Adrenal gland (tissue), 12 donors: ENCODE measurements around the gene CUEDC1. TPM values are rescaled to one million over a fixed set of nuclear protein-coding genes. Genes with fewer than 3 reads are reported as not detected.
A peak's percentile ranks its signal among the peaks of the same experiment; 100 is the strongest.

Experiments
- DNase-seq, 7 donors: peaks; one replicate each; pipeline ENCODE4 v3.0.0-alpha.2; 2019 to 2020
- H3K27ac ChIP-seq, 5 donors: fragments of 200-600 bp; sonication (generic) in 4 of 5; 1 replicate in 3 of 5; 2 replicates in 2 of 5; pipeline versions ENCODE4 v1.5.1 to v1.8.0; 2016 to 2020; ENCODE audit warnings: mild to moderate bottlenecking in 1 of 5
- H3K27me3 ChIP-seq: fragments of 200-600 bp; 2 replicates; pipeline ENCODE4 v1.8.0; 2021
- H3K36me3 ChIP-seq, 2 donors: fragments of 200-600 bp; replicated peaks in 1 of 2; 1 replicate in 1 of 2; 2 replicates in 1 of 2; pipeline versions ENCODE4 v1.5.1 to v1.8.0; 2018 to 2022
- H3K4me1 ChIP-seq, 2 donors: fragments of 200-600 bp; replicated peaks in 1 of 2; 1 replicate in 1 of 2; 2 replicates in 1 of 2; pipeline versions ENCODE4 v1.5.1 to v1.8.0; 2018 to 2021
- H3K4me3 ChIP-seq, 4 donors: fragments of 200-600 bp; sonication (generic) in 3 of 4; one replicate each; pipeline ENCODE4 v1.5.1; 2016 to 2018
- H3K9me3 ChIP-seq, 3 donors: fragments of 200-600 bp; sonication (generic) in 1 of 3; replicated peaks in 1 of 3; 1 replicate in 2 of 3; 2 replicates in 1 of 3; pipeline versions ENCODE4 v1.5.1 to v1.8.0; 2016 to 2021
- POLR2A ChIP-seq, 2 donors: fragments of 450-650 bp; IDR thresholded peaks; one replicate each; pipeline ENCODE4 v1.6.1; 2017; ENCODE audit warnings: antibody characterized with exemption in 2 of 2, mild to moderate bottlenecking in 2 of 2, moderate library complexity in 1 of 2
- WGBS, 4 donors: extraction: QIAGEN DNeasy Blood & Tissue Kit in 2 of 4; methylation state at CpG; one replicate each; pipeline versions ENCODE4 v1.1.5 to v1.1.7; 2013 to 2017; 5-methylcytosine and 5-hydroxymethylcytosine counted together
- intact Hi-C, 2 donors: fragments of 100-400 bp; cut with DNase I; formaldehyde crosslinking; loops; one replicate each; pipeline versions ENCODE4 v1.14.1 to v1.15.0; 2022 to 2023
- polyA plus RNA-seq, 3 donors: library from polyadenylated mRNA; stranded (reverse); fragments of 200-250 nt in 2 of 3; fragments of 350-450 nt in 1 of 3; fragmentation: Illumina TruSeq in 1 of 3; extraction: RNeasy Lipid Tissue Mini Kit (QIAGEN cat#74804) in 1 of 3; gene quantifications; one replicate each; pipeline ENCODE4 v1.2.3, GENCODE V29; 2013 to 2014
- total RNA-seq, 9 donors: library from RNA; depleted of rRNA in 4 of 9; stranded (reverse); fragments of >200 nt in 4 of 9; fragments of 120-200 nt in 1 of 9; fragmentation: NEBNext Ultra II Directional in 1 of 9; extraction: Animal tissue kit (Norgen Biotek cat#: 25700) in 1 of 9; gene quantifications; one replicate each; pipeline versions ENCODE4 v1.1.0 to v1.2.4, GENCODE V29; 2013 to 2023
- TF ChIP-seq, protein P1 (sequence below), 6 experiments: fragments of 450-650 bp in 4 of 6; fragments of 200-600 bp in 2 of 6; sonication (generic) in 1 of 6; IDR thresholded peaks; 1 replicate in 5 of 6; 2 replicates in 1 of 6; pipeline versions ENCODE4 v1.5.1 to v1.8.0; 2016 to 2021; ENCODE audit warnings: antibody characterized with exemption in 6 of 6, mild to moderate bottlenecking in 2 of 6, moderate library complexity in 1 of 6
- donor health status: healthy with polysubstance abuse.
- donor health status: Bipolar disorder and iron deficiency.
- donor health status: DM: yes; HTN: yes; CAD: no.
- donor health status: DM: no; HTN: no; CAD: no.
- donor health status: DM: no; HTN: no; CAD: no.
- donor health status: DM: yes; HTN: yes; CAD: no.

Gene CUEDC1
- total and polyA plus RNA-seq, 12 donors = 9.4 to 47.3 (median 39.0) TPM

DNA sequence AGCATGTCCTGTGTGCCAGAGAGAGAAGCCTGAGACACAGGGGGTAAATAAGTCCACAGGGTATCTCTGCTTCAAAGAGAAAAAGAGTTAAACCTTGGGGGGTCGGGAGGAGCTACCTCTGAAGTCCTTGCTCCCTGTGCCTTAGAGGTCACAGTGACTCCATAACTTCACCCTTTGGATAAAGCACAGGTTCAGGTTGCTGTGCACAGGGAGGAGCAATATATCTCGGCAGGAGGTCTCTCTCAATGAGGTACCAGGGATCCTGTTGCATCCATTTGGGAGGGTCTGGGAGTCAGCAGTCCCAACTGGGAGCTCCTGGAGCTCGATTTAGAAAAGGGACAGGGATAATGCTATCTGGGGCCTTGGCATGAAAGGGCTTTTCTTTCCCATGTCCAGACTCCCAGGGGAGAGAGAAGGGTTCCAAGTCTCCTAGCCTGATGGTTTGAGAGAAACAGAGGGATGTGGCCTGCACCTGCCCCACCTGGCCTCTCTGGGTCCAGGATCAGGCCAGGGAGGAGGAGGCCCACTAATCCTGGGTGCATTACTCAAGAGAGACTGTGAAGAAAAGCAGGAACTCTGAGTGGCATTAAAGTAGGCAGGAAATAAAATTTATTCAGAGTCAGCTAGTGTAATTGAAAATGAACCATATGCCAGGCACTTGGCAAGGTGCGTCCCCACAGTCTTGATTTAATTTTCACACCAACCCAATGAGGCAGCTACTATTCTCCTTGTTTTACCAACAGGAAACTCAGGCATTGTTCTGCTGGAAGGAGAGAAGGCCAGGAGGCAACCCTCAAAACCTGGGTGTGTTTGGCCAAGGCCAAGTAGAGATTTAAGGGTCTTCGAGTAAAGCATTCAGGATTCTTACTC lies 40.7 kb downstream of the CUEDC1 start:
- peak overlapping the region in 1 of 5 donors; percentile 27 for H3K27ac ChIP-seq
- no peak for TF ChIP-seq POLR2A (IDR thresholded peaks at IDR 0.05)

DNA sequence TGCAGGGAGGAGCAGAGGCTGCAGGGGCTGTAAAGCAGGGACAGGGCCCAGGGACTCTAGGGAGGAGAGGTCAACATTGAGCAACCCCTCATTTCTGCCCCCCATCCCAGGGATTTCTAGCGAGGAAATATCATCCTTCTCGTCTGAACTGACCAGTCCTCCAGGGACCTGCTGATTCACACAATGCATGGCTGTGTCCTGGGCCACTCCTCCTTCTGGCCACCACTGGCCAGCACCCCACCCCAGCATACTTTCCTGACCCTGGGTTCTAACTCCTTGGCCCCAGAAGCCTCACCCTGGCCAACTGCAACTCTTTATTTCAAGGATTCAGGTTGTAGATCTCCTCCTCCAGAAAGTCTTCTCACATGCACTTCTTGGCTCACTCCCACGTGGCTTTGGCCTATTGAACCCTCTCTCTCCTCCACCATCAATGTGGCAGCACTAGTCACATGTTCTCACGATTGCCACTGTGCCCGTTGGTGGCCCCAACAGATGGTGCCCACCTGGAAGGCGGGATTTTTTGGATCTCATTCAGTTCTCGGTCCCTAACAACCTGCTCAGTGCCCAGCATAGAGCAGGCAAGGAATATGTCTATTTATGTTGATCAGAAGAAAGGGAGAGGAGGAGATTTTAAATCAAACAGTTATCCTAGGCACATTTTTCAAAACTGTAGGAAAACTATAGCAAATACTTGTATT lies 41.5 kb downstream of the CUEDC1 start:
- 66 to 77% (median 71%) methylated on average over 7 of the region's 7 CpGs for WGBS, 4 donors
- H3K9me3 ChIP-seq = no peaks in the 10 kb centered on the region

More for the DNA sequence above, 40.7 kb downstream of the CUEDC1 start:
- Histone ChIP-seq H3K4me1 (peaks cover 23 to 68% of the 10 kb centered on the region in 2 donors), H3K4me3 (no peak overlapping the region), H3K27me3 (no peaks in the 10 kb centered on the region), H3K36me3 (no peaks in the 10 kb centered on the region), H3K9me3 (no peaks in the 10 kb centered on the region)
- intact Hi-C loops = no loop called here
- DNase-seq = no peak
- WGBS, 4 donors = 80 to 86% (median 83%) methylated on average over 5 of the region's 5 CpGs

DNA sequence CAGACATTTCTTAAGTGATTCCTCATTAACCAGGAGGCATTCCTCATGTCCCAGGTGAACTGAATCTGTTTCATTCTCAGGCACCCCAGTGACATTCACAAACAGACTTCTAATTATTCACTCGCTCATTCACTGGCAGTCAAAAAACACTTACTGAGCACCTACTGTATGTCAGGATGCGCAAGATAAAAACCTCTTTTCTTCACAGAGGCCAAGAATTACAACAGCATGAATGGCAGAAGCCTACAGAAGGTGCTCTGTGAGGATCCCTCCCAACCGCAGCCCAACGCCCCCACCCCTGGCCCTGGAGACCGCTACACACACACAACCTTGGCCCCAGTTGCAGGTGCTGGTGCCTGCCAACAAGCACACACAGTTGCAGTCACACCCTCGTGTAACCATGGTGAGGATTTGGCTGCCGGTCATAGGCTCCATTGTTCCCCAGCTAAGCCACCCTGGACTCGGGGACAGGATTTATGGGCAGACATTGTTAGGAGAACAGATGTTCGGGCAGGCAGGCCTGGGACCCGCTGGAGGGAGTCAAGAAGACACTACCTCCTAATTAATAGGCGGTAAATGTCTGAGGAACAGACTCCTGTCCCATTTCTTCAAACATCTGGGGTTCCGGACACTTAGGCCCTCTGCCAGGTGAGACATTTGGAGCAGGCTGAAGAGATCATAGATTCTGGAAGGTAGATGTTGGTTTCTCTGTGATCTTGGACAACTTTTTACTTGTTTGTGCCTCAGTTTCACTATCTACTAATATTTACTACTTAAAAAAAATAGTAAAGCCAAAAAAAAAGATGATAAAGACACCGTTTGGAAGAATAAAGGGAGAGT lies 43.2 kb downstream of the CUEDC1 start:
- DNase-seq = peak; percentile 89 to 96 (median 93)

More for the DNA sequence above, 41.5 kb downstream of the CUEDC1 start:
- peaks cover 23 to 68% of the 10 kb centered on the region in 2 donors for H3K4me1 ChIP-seq
- DNase-seq = no peak
- H3K27ac ChIP-seq = peak overlapping the region in 1 of 5 donors; percentile 27
- TF ChIP-seq, protein P1, sequence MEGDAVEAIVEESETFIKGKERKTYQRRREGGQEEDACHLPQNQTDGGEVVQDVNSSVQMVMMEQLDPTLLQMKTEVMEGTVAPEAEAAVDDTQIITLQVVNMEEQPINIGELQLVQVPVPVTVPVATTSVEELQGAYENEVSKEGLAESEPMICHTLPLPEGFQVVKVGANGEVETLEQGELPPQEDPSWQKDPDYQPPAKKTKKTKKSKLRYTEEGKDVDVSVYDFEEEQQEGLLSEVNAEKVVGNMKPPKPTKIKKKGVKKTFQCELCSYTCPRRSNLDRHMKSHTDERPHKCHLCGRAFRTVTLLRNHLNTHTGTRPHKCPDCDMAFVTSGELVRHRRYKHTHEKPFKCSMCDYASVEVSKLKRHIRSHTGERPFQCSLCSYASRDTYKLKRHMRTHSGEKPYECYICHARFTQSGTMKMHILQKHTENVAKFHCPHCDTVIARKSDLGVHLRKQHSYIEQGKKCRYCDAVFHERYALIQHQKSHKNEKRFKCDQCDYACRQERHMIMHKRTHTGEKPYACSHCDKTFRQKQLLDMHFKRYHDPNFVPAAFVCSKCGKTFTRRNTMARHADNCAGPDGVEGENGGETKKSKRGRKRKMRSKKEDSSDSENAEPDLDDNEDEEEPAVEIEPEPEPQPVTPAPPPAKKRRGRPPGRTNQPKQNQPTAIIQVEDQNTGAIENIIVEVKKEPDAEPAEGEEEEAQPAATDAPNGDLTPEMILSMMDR (IDR thresholded peaks at IDR 0.05) = no peak
- no peak for TF ChIP-seq POLR2A (IDR thresholded peaks at IDR 0.05)
- no peak overlapping the region for H3K4me3 ChIP-seq
- H3K36me3 ChIP-seq = no peaks in the 10 kb centered on the region
- no peaks in the 10 kb centered on the region for H3K27me3 ChIP-seq
- intact Hi-C loops = no loop called here

More for the DNA sequence above, 43.2 kb downstream of the CUEDC1 start:
- no peaks in the 10 kb centered on the region for H3K9me3 ChIP-seq
- intact Hi-C loops = no loop called here
- H3K4me1 ChIP-seq = peaks cover 23 to 53% of the 10 kb centered on the region in 2 donors
- 34 to 52% (median 41%) methylated on average over 6 to 13 of the region's 13 CpGs for WGBS, 4 donors
- peak overlapping the region in 3 of 5 donors; percentile 27 to 78 (median 67) for H3K27ac ChIP-seq
- H3K36me3 ChIP-seq = no peaks in the 10 kb centered on the region
- H3K27me3 ChIP-seq = no peaks in the 10 kb centered on the region
- H3K4me3 ChIP-seq = peak overlapping the region in 1 of 4 donors; percentile 20
- TF ChIP-seq, protein P1 (IDR thresholded peaks at IDR 0.05) = no peak
- peak in 1 of 2 donors; percentile 13 for TF ChIP-seq POLR2A (IDR thresholded peaks at IDR 0.05)
